Measurements from ENCODE around the gene FAM222A.

Gene FAM222A

GRCh38 chr12:109782326-109782703 lies 68.7 kb downstream of the FAM222A start:
- H3K9me3 ChIP-seq (ENCODE audit: control insufficient read depth, insufficient read depth, low read length): peaks cover 8% of the 10 kb centered on the region; the same call in 1 of the 2 replicates

DNA sequence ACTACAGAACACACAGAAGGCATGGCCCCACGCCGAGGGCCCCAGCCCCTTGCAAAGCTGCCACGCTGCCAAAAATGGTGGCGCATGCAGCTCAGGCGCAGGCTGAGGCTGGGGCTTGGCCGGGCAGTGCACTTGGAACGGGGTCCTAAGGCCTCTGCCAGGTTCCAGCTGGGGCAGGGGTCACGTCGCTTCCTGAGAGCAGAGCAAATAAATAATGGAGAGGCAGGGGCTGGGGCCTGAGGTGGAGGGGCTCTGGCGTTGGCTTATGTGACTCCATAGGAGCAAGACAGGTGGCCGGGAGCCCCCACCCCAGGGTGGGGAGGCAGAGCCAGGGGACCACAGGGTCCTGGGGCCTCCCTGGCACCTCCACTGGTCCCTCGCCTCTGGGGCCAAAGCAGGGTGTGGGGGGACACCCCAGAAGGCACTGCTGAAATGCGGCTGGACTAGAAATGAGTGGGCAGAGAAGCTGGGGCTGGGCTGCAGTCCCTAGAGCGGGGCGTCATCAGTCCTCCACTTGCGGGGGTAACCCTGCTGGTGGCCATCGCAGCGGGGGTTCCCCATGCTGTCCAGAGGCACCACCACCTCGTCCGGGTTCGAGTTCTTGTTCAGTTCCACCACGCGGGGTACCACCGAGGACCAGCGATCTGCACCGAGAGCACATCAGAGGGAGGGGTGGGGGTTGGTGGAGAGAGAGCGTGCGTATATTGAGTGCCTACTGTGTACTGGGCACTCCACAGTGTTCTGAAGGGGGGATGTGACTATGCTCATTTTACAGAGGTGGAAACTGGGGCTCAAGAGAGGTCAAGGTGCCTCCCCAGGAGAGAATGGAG lies 69.7 kb downstream of the FAM222A start:
- H3K9me2 ChIP-seq (replicated peaks; ENCODE audit: control insufficient read depth, low read length): no peaks in the 10 kb centered on the region
- H3K27ac ChIP-seq (ENCODE audit: low read depth, low read length): no peak overlapping the region
- H3K27me3 ChIP-seq (ENCODE audit: control insufficient read depth, low read length): no peaks in the 10 kb centered on the region
- no peaks in the 10 kb centered on the region for H4K20me1 ChIP-seq (ENCODE audit: control insufficient read depth, insufficient read depth, low read depth, low read length)
- H3K79me2 ChIP-seq (ENCODE audit: control insufficient read depth, low read length): no peaks in the 10 kb centered on the region
- H3K4me3 ChIP-seq (ENCODE audit: low read length): no peak overlapping the region
- TF ChIP-seq, protein P1, sequence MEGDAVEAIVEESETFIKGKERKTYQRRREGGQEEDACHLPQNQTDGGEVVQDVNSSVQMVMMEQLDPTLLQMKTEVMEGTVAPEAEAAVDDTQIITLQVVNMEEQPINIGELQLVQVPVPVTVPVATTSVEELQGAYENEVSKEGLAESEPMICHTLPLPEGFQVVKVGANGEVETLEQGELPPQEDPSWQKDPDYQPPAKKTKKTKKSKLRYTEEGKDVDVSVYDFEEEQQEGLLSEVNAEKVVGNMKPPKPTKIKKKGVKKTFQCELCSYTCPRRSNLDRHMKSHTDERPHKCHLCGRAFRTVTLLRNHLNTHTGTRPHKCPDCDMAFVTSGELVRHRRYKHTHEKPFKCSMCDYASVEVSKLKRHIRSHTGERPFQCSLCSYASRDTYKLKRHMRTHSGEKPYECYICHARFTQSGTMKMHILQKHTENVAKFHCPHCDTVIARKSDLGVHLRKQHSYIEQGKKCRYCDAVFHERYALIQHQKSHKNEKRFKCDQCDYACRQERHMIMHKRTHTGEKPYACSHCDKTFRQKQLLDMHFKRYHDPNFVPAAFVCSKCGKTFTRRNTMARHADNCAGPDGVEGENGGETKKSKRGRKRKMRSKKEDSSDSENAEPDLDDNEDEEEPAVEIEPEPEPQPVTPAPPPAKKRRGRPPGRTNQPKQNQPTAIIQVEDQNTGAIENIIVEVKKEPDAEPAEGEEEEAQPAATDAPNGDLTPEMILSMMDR (IDR thresholded peaks at IDR 0.05; ENCODE audit: low read depth, low read length, poor library complexity, severe bottlenecking): no peak
- TF ChIP-seq EZH2phosphoT487 (IDR thresholded peaks at IDR 0.05; ENCODE audit: borderline replicate concordance, low read length): no peak
- H3K4me1 ChIP-seq (ENCODE audit: control insufficient read depth, low read length): peaks cover 3% of the 10 kb centered on the region; the same call in 1 of the 2 replicates
- H3K4me2 ChIP-seq (ENCODE audit: low read length): no peak overlapping the region
- H3F3A ChIP-seq (ENCODE audit: control insufficient read depth, insufficient read depth): no peaks in the 10 kb centered on the region
- no peaks in the 10 kb centered on the region for H3K36me3 ChIP-seq (ENCODE audit: control insufficient read depth, low read length)
- H3K9me3 ChIP-seq (ENCODE audit: control insufficient read depth, insufficient read depth, low read length): peaks cover 8% of the 10 kb centered on the region; the same call in 1 of the 2 replicates

More at GRCh38 chr12:109782326-109782703, 68.7 kb downstream of the FAM222A start:
- Histone ChIP-seq H3K27ac (ENCODE audit: low read depth, low read length) (no peak overlapping the region), H4K20me1 (ENCODE audit: control insufficient read depth, insufficient read depth, low read depth, low read length) (no peaks in the 10 kb centered on the region), H3K4me3 (ENCODE audit: low read length) (no peak overlapping the region), H3K36me3 (ENCODE audit: control insufficient read depth, low read length) (no peaks in the 10 kb centered on the region), H3K27me3 (ENCODE audit: control insufficient read depth, low read length) (no peaks in the 10 kb centered on the region), H3K4me1 (ENCODE audit: control insufficient read depth, low read length) (peaks cover 8% of the 10 kb centered on the region), H3K4me2 (ENCODE audit: low read length) (no peak overlapping the region), H3K79me2 (ENCODE audit: control insufficient read depth, low read length) (no peaks in the 10 kb centered on the region), H3F3A (ENCODE audit: control insufficient read depth, insufficient read depth) (no peaks in the 10 kb centered on the region), H3K9me2 (replicated peaks; ENCODE audit: control insufficient read depth, low read length) (no peaks in the 10 kb centered on the region)
- no peak for TF ChIP-seq EZH2phosphoT487 (IDR thresholded peaks at IDR 0.05; ENCODE audit: borderline replicate concordance, low read length)
- TF ChIP-seq, protein P1 (IDR thresholded peaks at IDR 0.05; ENCODE audit: low read depth, low read length, poor library complexity, severe bottlenecking): no peak

- Histone ChIP-seq H3K4me2 (ENCODE audit: low read length) (no peak overlapping the region), H3K79me2 (ENCODE audit: control insufficient read depth, low read length) (no peaks in the 10 kb centered on the region), H3K4me3 (ENCODE audit: low read length) (no peak overlapping the region), H4K20me1 (ENCODE audit: control insufficient read depth, insufficient read depth, low read depth, low read length) (no peaks in the 10 kb centered on the region), H3K36me3 (ENCODE audit: control insufficient read depth, low read length) (no peaks in the 10 kb centered on the region), H3K27me3 (ENCODE audit: control insufficient read depth, low read length) (no peaks in the 10 kb centered on the region), H3K9me2 (replicated peaks; ENCODE audit: control insufficient read depth, low read length) (no peaks in the 10 kb centered on the region), H3K27ac (ENCODE audit: low read depth, low read length) (no peak overlapping the region), H3K9me3 (ENCODE audit: control insufficient read depth, insufficient read depth, low read length) (peaks cover 4% of the 10 kb centered on the region; the same call in 1 of the 2 replicates), H3F3A (ENCODE audit: control insufficient read depth, insufficient read depth) (no peaks in the 10 kb centered on the region), H3K4me1 (ENCODE audit: control insufficient read depth, low read length) (peaks cover 3% of the 10 kb centered on the region; the same call in 1 of the 2 replicates)
- TF ChIP-seq, protein P1 (IDR thresholded peaks at IDR 0.05; ENCODE audit: low read depth, low read length, poor library complexity, severe bottlenecking): no peak
- no peak for TF ChIP-seq EZH2phosphoT487 (IDR thresholded peaks at IDR 0.05; ENCODE audit: borderline replicate concordance, low read length)
Measured at GRCh38 chr12:109783965-109784244, 70.3 kb downstream of the FAM222A start.
